Measurements from ENCODE around the gene ACSF3.

ACSF3 gene

GRCh38 chr16:89114159-89114981 is 20.7 kb downstream of the ACSF3 start:
- peak; percentile 29 for DNase-seq

- no peak for DNase-seq
These were observed 21.7 kb downstream of the ACSF3 start for GRCh38 chr16:89115216-89115861.

- DNase-seq = no peak
These were observed 22.9 kb downstream of the ACSF3 start for GRCh38 chr16:89116341-89117226.

GRCh38 chr16:89117227-89117974 is 23.7 kb downstream of the ACSF3 start:
- DNase-seq = no peak

- no peak for DNase-seq
These were observed 24.3 kb downstream of the ACSF3 start for GRCh38 chr16:89117975-89118289.

- no peak for DNase-seq
These were observed 24.9 kb downstream of the ACSF3 start for GRCh38 chr16:89118361-89119165.

- DNase-seq = no peak
These were observed 25.5 kb downstream of the ACSF3 start for GRCh38 chr16:89119166-89119621.

GRCh38 chr16:89119661-89120141 is 26.0 kb downstream of the ACSF3 start:
- DNase-seq = no peak

GRCh38 chr16:89120281-89120680 is 26.6 kb downstream of the ACSF3 start:
- no peak for DNase-seq

GRCh38 chr16:89120921-89121351 is 27.3 kb downstream of the ACSF3 start:
- no peak for DNase-seq

GRCh38 chr16:89121691-89122321 is 28.2 kb downstream of the ACSF3 start:
- DNase-seq = no peak

GRCh38 chr16:89122322-89122851 is 28.7 kb downstream of the ACSF3 start:
- no peak for DNase-seq

- no peak for DNase-seq
These were observed 29.6 kb downstream of the ACSF3 start for GRCh38 chr16:89123001-89123830.

- DNase-seq = no peak
These were observed 30.1 kb downstream of the ACSF3 start for GRCh38 chr16:89123831-89124100.

- no peak for DNase-seq
These were observed 35.7 kb downstream of the ACSF3 start for GRCh38 chr16:89129378-89129777.

- no peak for DNase-seq
These were observed 36.8 kb downstream of the ACSF3 start for GRCh38 chr16:89130448-89130847.

GRCh38 chr16:89131783-89132182 is 38.1 kb downstream of the ACSF3 start:
- no peak for DNase-seq

- no peak for DNase-seq
These were observed 38.7 kb downstream of the ACSF3 start for GRCh38 chr16:89132194-89133005.

- no peak for DNase-seq
These were observed 39.9 kb downstream of the ACSF3 start for GRCh38 chr16:89133457-89134127.

Measured in fibroblast of skin of right quadriceps (primary cell).